Spinal cord (tissue), 10 donors: ENCODE results near the gene TMPRSS11E. TPM values are rescaled to one million over a fixed set of nuclear protein-coding genes. Genes with fewer than 3 reads are reported as not detected.
"Not testable (repeated sequence)": the region's sequence is repeated elsewhere in the genome, so short reads cannot be mapped to it uniquely, and the experiment has no call there.

Source experiments
- DNase-seq, 6 donors: peaks; one replicate each; pipeline versions ENCODE4 v3.0.0 to v3.0.0-alpha.2; 2013 to 2015; ENCODE audit warnings: low spot score in 6 of 6, low read depth in 4 of 6
- H3K27ac ChIP-seq: one replicate; pipeline ENCODE4 v1.5.1; 2013; ENCODE audit warnings: low read depth, low read length, control low read depth
- H3K27me3 ChIP-seq: one replicate; pipeline ENCODE4 v1.6.1; 2013; ENCODE audit warnings: low read length; ENCODE audit not compliant: control insufficient read depth, insufficient read depth
- H3K36me3 ChIP-seq: one replicate; pipeline ENCODE4 v1.6.1; 2013; ENCODE audit warnings: low read length; ENCODE audit not compliant: control insufficient read depth, insufficient read depth
- H3K4me1 ChIP-seq: one replicate; pipeline ENCODE4 v1.6.1; 2013; ENCODE audit warnings: low read length; ENCODE audit not compliant: control insufficient read depth, insufficient read depth
- H3K4me3 ChIP-seq: one replicate; pipeline ENCODE4 v1.5.1; 2013; ENCODE audit warnings: low read depth, low read length, control low read depth
- H3K9me3 ChIP-seq: one replicate; pipeline ENCODE4 v1.6.1; 2013; ENCODE audit warnings: low read length; ENCODE audit not compliant: control insufficient read depth, insufficient read depth
- WGBS: methylation state at CpG from one replicate; pipeline ENCODE4 v1.1.5; 2013; ENCODE audit warnings: missing lambda C conversion rate; ENCODE audit not compliant: insufficient coverage; 5-methylcytosine and 5-hydroxymethylcytosine counted together
- polyA plus RNA-seq, 2 donors: library from polyadenylated mRNA; unstranded; fragments of 120-200 nt; gene quantifications; one replicate each; pipeline ENCODE4 v1.2.1, GENCODE V29; 2013; ENCODE audit not compliant: insufficient read length in 2 of 2
- total RNA-seq, 2 donors: library from RNA; depleted of rRNA in 1 of 2; stranded (reverse); fragments of 120-200 nt in 1 of 2; fragments of >200 nt in 1 of 2; gene quantifications; one replicate each; pipeline versions ENCODE4 v1.2.3 to v1.2.4, GENCODE V29; 2013 to 2014
- donor health status: healthy.

Gene TMPRSS11E
- total and polyA plus RNA-seq, 4 donors: not detected

GRCh38 chr4:68410643-68411042 lies 36.6 kb upstream of the TMPRSS11E start:
- Histone ChIP-seq H3K9me3 (no peaks in the 10 kb centered on the region), H3K4me1 (no peaks in the 10 kb centered on the region), H3K27ac (no peak overlapping the region), H3K4me3 (no peak overlapping the region), H3K27me3 (no peaks in the 10 kb centered on the region), H3K36me3 (no peaks in the 10 kb centered on the region)
- 100% methylated on average over 1 of the region's 1 CpG for WGBS
- DNase-seq: no peak

- not testable (repeated sequence) for DNase-seq, H3K36me3 ChIP-seq, H3K4me1 ChIP-seq, H3K27me3 ChIP-seq, H3K4me3 ChIP-seq, H3K9me3 ChIP-seq, H3K27ac ChIP-seq
- WGBS: 95% methylated on average over 2 of the region's 2 CpGs
Observed at GRCh38 chr4:68412031-68412430, 35.2 kb upstream of the TMPRSS11E start.

GRCh38 chr4:68416591-68416990 lies 30.7 kb upstream of the TMPRSS11E start:
- H3K4me1 ChIP-seq: no peaks in the 10 kb centered on the region
- no peak for DNase-seq
- peaks cover 2% of the 10 kb centered on the region for H3K9me3 ChIP-seq
- no peak overlapping the region for H3K27ac ChIP-seq
- H3K4me3 ChIP-seq: no peak overlapping the region
- WGBS: 78% methylated on average over 1 of the region's 3 CpGs
- H3K27me3 ChIP-seq: no peaks in the 10 kb centered on the region
- no peaks in the 10 kb centered on the region for H3K36me3 ChIP-seq

- WGBS: 100% methylated on average over 2 of the region's 3 CpGs
- Histone ChIP-seq H3K36me3 (no peaks in the 10 kb centered on the region), H3K4me3 (no peak overlapping the region), H3K9me3 (no peaks in the 10 kb centered on the region), H3K4me1 (no peaks in the 10 kb centered on the region), H3K27me3 (no peaks in the 10 kb centered on the region), H3K27ac (no peak overlapping the region)
- DNase-seq: no peak
Observed at GRCh38 chr4:68426516-68426915, 20.7 kb upstream of the TMPRSS11E start.

GRCh38 chr4:68430337-68430736 lies 16.9 kb upstream of the TMPRSS11E start:
- Histone ChIP-seq H3K4me3 (no peak overlapping the region), H3K27me3 (no peaks in the 10 kb centered on the region), H3K27ac (no peak overlapping the region), H3K9me3 (no peaks in the 10 kb centered on the region), H3K36me3 (no peaks in the 10 kb centered on the region), H3K4me1 (no peaks in the 10 kb centered on the region)
- WGBS: 71% methylated on average over 1 of the region's 1 CpG
- no peak for DNase-seq

- H3K36me3 ChIP-seq: no peaks in the 10 kb centered on the region
- H3K27ac ChIP-seq: no peak overlapping the region
- H3K9me3 ChIP-seq: no peaks in the 10 kb centered on the region
- no peak for DNase-seq
- no peaks in the 10 kb centered on the region for H3K27me3 ChIP-seq
- H3K4me3 ChIP-seq: no peak overlapping the region
- no peaks in the 10 kb centered on the region for H3K4me1 ChIP-seq
Observed at GRCh38 chr4:68432320-68432719, 14.9 kb upstream of the TMPRSS11E start.

- DNase-seq: no peak
- no peaks in the 10 kb centered on the region for H3K36me3 ChIP-seq
- no peaks in the 10 kb centered on the region for H3K9me3 ChIP-seq
- WGBS: 100% methylated on average over 1 of the region's 5 CpGs
- H3K27ac ChIP-seq: no peak overlapping the region
- H3K27me3 ChIP-seq: no peaks in the 10 kb centered on the region
- no peaks in the 10 kb centered on the region for H3K4me1 ChIP-seq
- no peak overlapping the region for H3K4me3 ChIP-seq
Observed at GRCh38 chr4:68433582-68433981, 13.7 kb upstream of the TMPRSS11E start.

- DNase-seq: no peak
- Histone ChIP-seq H3K36me3 (no peaks in the 10 kb centered on the region), H3K9me3 (no peaks in the 10 kb centered on the region), H3K4me1 (no peaks in the 10 kb centered on the region), H3K27ac (no peak overlapping the region), H3K4me3 (no peak overlapping the region), H3K27me3 (no peaks in the 10 kb centered on the region)
- no CpG with 5 or more reads among the region's 1 CpG for WGBS
Observed at GRCh38 chr4:68434277-68434676, 13.0 kb upstream of the TMPRSS11E start.

- no peaks in the 10 kb centered on the region for H3K4me1 ChIP-seq
- no CpG with 5 or more reads among the region's 1 CpG for WGBS
- H3K27ac ChIP-seq: no peak overlapping the region
Observed at GRCh38 chr4:68434836-68435235, 12.4 kb upstream of the TMPRSS11E start.

GRCh38 chr4:68445111-68445510 lies 2.2 kb upstream of the TMPRSS11E start:
- Histone ChIP-seq H3K4me3 (no peak overlapping the region), H3K4me1 (no peaks in the 10 kb centered on the region), H3K36me3 (no peaks in the 10 kb centered on the region), H3K9me3 (no peaks in the 10 kb centered on the region), H3K27me3 (no peaks in the 10 kb centered on the region), H3K27ac (no peak overlapping the region)
- no peak for DNase-seq

More at GRCh38 chr4:68434836-68435235, 12.4 kb upstream of the TMPRSS11E start:
- H3K27me3 ChIP-seq: no peaks in the 10 kb centered on the region
- H3K9me3 ChIP-seq: no peaks in the 10 kb centered on the region
- H3K36me3 ChIP-seq: no peaks in the 10 kb centered on the region
- no peak overlapping the region for H3K4me3 ChIP-seq
- DNase-seq: no peak
